Tibial nerve (tissue), 4 donors: ENCODE results near the gene VPS18.

Experiments
- EP300 ChIP-seq, 2 donors: sonication (generic); formaldehyde crosslinking; IDR thresholded peaks; one replicate each; pipeline ENCODE4 v1.6.1; 2017; ENCODE audit warnings: antibody characterized with exemption in 2 of 2, mild to moderate bottlenecking in 1 of 2
- POLR2A ChIP-seq, 2 donors: fragments of 450-650 bp; IDR thresholded peaks; one replicate each; pipeline ENCODE4 v1.6.1; 2017; ENCODE audit warnings: antibody characterized with exemption in 2 of 2, mild to moderate bottlenecking in 2 of 2, moderate library complexity in 2 of 2
- TF ChIP-seq, protein P1 (sequence below), 5 experiments: fragments of 200-600 bp in 3 of 5; fragments of 450-650 bp in 2 of 5; sonication (generic) in 3 of 5; IDR thresholded peaks; one replicate each; pipeline ENCODE4 v1.5.1; 2016 to 2019; ENCODE audit warnings: antibody characterized with exemption in 5 of 5, mild to moderate bottlenecking in 3 of 5, moderate library complexity in 2 of 5

DNA sequence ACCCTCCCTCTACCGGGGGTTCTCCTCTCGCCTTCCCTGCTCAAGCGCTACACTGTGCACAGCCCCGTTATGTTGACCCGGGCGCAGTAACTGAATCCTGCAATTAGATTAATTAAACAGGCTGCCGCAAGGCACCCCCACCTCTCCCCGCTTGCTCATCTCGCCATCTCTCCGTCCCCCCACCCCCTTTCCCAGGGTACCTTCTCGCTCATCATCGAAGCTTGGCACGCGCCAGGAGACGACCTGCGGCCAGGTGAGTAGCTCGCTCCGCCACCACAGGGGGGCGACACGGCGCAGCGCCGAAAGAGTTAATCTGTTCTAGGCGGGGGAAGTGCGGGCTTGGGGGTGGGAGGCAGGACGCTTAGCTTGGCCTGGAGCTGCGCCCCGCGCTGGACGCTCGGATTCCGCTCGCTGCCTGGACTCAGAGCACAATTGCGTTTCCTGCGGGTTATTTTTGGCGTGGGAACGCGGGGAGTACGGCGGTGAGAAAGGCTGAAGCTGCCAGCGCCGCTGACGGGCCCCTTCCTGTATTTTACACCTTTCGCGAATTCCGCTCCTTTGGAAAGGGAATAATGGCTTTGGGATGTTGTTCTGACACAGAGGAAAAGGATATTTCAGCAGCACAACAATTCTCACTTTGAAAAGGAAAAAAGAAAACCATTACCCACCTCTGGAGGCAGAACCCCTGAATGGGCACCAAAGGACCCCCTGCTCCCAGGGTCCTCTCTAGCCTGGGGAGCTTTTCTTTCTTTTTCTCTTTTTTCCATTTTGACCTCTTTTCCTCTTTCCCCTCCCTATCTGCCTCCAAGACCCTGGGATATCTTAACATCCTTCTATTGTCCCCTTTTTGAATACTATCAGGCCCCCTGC is 36.4 kb downstream of the VPS18 start:
- TF ChIP-seq, protein P1, sequence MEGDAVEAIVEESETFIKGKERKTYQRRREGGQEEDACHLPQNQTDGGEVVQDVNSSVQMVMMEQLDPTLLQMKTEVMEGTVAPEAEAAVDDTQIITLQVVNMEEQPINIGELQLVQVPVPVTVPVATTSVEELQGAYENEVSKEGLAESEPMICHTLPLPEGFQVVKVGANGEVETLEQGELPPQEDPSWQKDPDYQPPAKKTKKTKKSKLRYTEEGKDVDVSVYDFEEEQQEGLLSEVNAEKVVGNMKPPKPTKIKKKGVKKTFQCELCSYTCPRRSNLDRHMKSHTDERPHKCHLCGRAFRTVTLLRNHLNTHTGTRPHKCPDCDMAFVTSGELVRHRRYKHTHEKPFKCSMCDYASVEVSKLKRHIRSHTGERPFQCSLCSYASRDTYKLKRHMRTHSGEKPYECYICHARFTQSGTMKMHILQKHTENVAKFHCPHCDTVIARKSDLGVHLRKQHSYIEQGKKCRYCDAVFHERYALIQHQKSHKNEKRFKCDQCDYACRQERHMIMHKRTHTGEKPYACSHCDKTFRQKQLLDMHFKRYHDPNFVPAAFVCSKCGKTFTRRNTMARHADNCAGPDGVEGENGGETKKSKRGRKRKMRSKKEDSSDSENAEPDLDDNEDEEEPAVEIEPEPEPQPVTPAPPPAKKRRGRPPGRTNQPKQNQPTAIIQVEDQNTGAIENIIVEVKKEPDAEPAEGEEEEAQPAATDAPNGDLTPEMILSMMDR (IDR thresholded peaks at IDR 0.05), result peak in 1 of 5 experiments; percentile 19
- TF ChIP-seq POLR2A (IDR thresholded peaks at IDR 0.05), result no peak
- peak in 1 of 2 donors; percentile 20 for TF ChIP-seq EP300 (IDR thresholded peaks at IDR 0.05)
